Activated naive CD4-positive, alpha-beta T cell treated with anti-CD3 and anti-CD28 coated beads, Interleukin-2, amount 50 U/mL, for 24 hours (primary cell): Measurements from ENCODE around the gene SEC14L3.

ENCODE experiments used
- H3K27ac Mint-ChIP-seq: one replicate; pipeline ENCODE4 v1.8.0; 2021; ENCODE audit warnings: mild to moderate bottlenecking, mixed read lengths
- H3K27me3 Mint-ChIP-seq: one replicate; pipeline ENCODE4 v1.8.0; 2021; ENCODE audit warnings: mixed read lengths
- H3K36me3 Mint-ChIP-seq: one replicate; pipeline ENCODE4 v1.8.0; 2021; ENCODE audit warnings: mixed read lengths
- H3K4me1 Mint-ChIP-seq: one replicate; pipeline ENCODE4 v1.8.0; 2021; ENCODE audit warnings: mixed read lengths
- H3K4me3 Mint-ChIP-seq: one replicate; pipeline ENCODE4 v1.8.0; 2021; ENCODE audit warnings: mild to moderate bottlenecking, mixed read lengths
- H3K9me3 Mint-ChIP-seq: one replicate; pipeline ENCODE4 v1.8.0; 2021; ENCODE audit warnings: mixed read lengths

The SEC14L3 gene

GRCh38 chr22:30424534-30425326 is 47.1 kb downstream of the SEC14L3 start:
- Mint-ChIP-seq H3K36me3 (peaks cover 10% of the 10 kb centered on the region), H3K27ac (peak overlapping the region; percentile 99), H3K4me1 (peaks cover 62% of the 10 kb centered on the region), H3K27me3 (no peaks in the 10 kb centered on the region), H3K9me3 (no peaks in the 10 kb centered on the region), H3K4me3 (peak overlapping the region; percentile 98)

- H3K9me3 Mint-ChIP-seq: no peaks in the 10 kb centered on the region
- peaks cover 62% of the 10 kb centered on the region for H3K4me1 Mint-ChIP-seq
- no peaks in the 10 kb centered on the region for H3K27me3 Mint-ChIP-seq
- H3K4me3 Mint-ChIP-seq: peak overlapping the region; percentile 98
- peaks cover 10% of the 10 kb centered on the region for H3K36me3 Mint-ChIP-seq
- H3K27ac Mint-ChIP-seq: peak overlapping the region; percentile 99
Measured at GRCh38 chr22:30423959-30424533, 47.8 kb downstream of the SEC14L3 start.

GRCh38 chr22:30423301-30423958 is 48.4 kb downstream of the SEC14L3 start:
- H3K9me3 Mint-ChIP-seq: no peaks in the 10 kb centered on the region

GRCh38 chr22:30422481-30423300 is 49.1 kb downstream of the SEC14L3 start:
- no peaks in the 10 kb centered on the region for H3K27me3 Mint-ChIP-seq
- H3K9me3 Mint-ChIP-seq: no peaks in the 10 kb centered on the region
- peaks cover 62% of the 10 kb centered on the region for H3K4me1 Mint-ChIP-seq
- peak overlapping the region; percentile 82 for H3K27ac Mint-ChIP-seq
- H3K4me3 Mint-ChIP-seq: peak overlapping the region; percentile 98
- peaks cover 8% of the 10 kb centered on the region for H3K36me3 Mint-ChIP-seq

More at GRCh38 chr22:30423301-30423958, 48.4 kb downstream of the SEC14L3 start:
- Mint-ChIP-seq H3K27ac (peak overlapping the region; percentile 99), H3K4me1 (peaks cover 62% of the 10 kb centered on the region), H3K27me3 (no peaks in the 10 kb centered on the region), H3K36me3 (peaks cover 10% of the 10 kb centered on the region), H3K4me3 (peak overlapping the region; percentile 98)

- peaks cover 57% of the 10 kb centered on the region for H3K4me1 Mint-ChIP-seq
- H3K9me3 Mint-ChIP-seq: no peaks in the 10 kb centered on the region
- H3K4me3 Mint-ChIP-seq: peak overlapping the region; percentile 98
- peak overlapping the region; percentile 82 for H3K27ac Mint-ChIP-seq
- peaks cover 9% of the 10 kb centered on the region for H3K36me3 Mint-ChIP-seq
- no peaks in the 10 kb centered on the region for H3K27me3 Mint-ChIP-seq
Measured at GRCh38 chr22:30421695-30422480, 49.9 kb downstream of the SEC14L3 start.

GRCh38 chr22:30420347-30421125 is 51.3 kb downstream of the SEC14L3 start:
- Mint-ChIP-seq H3K4me1 (peaks cover 62% of the 10 kb centered on the region), H3K27me3 (no peaks in the 10 kb centered on the region), H3K9me3 (no peaks in the 10 kb centered on the region), H3K27ac (peak overlapping the region; percentile 93), H3K4me3 (peak overlapping the region; percentile 61), H3K36me3 (peaks cover 22% of the 10 kb centered on the region)

GRCh38 chr22:30416837-30417236 is 55.0 kb downstream of the SEC14L3 start:
- no peaks in the 10 kb centered on the region for H3K9me3 Mint-ChIP-seq
- no peaks in the 10 kb centered on the region for H3K27me3 Mint-ChIP-seq
- no peak overlapping the region for H3K27ac Mint-ChIP-seq
- H3K36me3 Mint-ChIP-seq: peaks cover 21% of the 10 kb centered on the region
- H3K4me3 Mint-ChIP-seq: no peak overlapping the region
- peaks cover 60% of the 10 kb centered on the region for H3K4me1 Mint-ChIP-seq

- Mint-ChIP-seq H3K9me3 (no peaks in the 10 kb centered on the region), H3K4me1 (peaks cover 59% of the 10 kb centered on the region), H3K4me3 (no peak overlapping the region), H3K36me3 (peaks cover 21% of the 10 kb centered on the region), H3K27me3 (no peaks in the 10 kb centered on the region), H3K27ac (peak overlapping the region; percentile 41)
Measured at GRCh38 chr22:30416403-30416802, 55.4 kb downstream of the SEC14L3 start.

GRCh38 chr22:30414525-30415047 is 57.2 kb downstream of the SEC14L3 start:
- Mint-ChIP-seq H3K4me3 (peak overlapping the region; percentile 73), H3K36me3 (peaks cover 18% of the 10 kb centered on the region), H3K27ac (peak overlapping the region; percentile 83), H3K27me3 (no peaks in the 10 kb centered on the region), H3K9me3 (no peaks in the 10 kb centered on the region), H3K4me1 (peaks cover 50% of the 10 kb centered on the region)

GRCh38 chr22:30413745-30414524 is 57.9 kb downstream of the SEC14L3 start:
- Mint-ChIP-seq H3K4me3 (peak overlapping the region; percentile 73), H3K4me1 (peaks cover 50% of the 10 kb centered on the region), H3K9me3 (no peaks in the 10 kb centered on the region), H3K27me3 (no peaks in the 10 kb centered on the region), H3K27ac (peak overlapping the region; percentile 83), H3K36me3 (peaks cover 21% of the 10 kb centered on the region)

- H3K27ac Mint-ChIP-seq: peak overlapping the region; percentile 83
- H3K9me3 Mint-ChIP-seq: no peaks in the 10 kb centered on the region
- H3K27me3 Mint-ChIP-seq: no peaks in the 10 kb centered on the region
- peaks cover 21% of the 10 kb centered on the region for H3K36me3 Mint-ChIP-seq
- peak overlapping the region; percentile 53 for H3K4me3 Mint-ChIP-seq
- H3K4me1 Mint-ChIP-seq: peaks cover 54% of the 10 kb centered on the region
Measured at GRCh38 chr22:30413001-30413400, 58.8 kb downstream of the SEC14L3 start.

GRCh38 chr22:30411780-30412179 is 60.0 kb downstream of the SEC14L3 start:
- Mint-ChIP-seq H3K27ac (peak overlapping the region; percentile 80), H3K36me3 (peaks cover 23% of the 10 kb centered on the region), H3K4me1 (peaks cover 51% of the 10 kb centered on the region), H3K27me3 (no peaks in the 10 kb centered on the region), H3K4me3 (no peak overlapping the region), H3K9me3 (no peaks in the 10 kb centered on the region)
